Measurements from ENCODE around the gene LORICRIN. TPM values are rescaled to one million over a fixed set of nuclear protein-coding genes. Genes with fewer than 3 reads are reported as not detected.
A peak's percentile ranks its signal among the peaks of the same experiment; 100 is the strongest.
"Not testable (repeated sequence)": the region's sequence is repeated elsewhere in the genome, so short reads cannot be mapped to it uniquely, and the experiment has no call there.

LORICRIN gene
- total RNA-seq, 1 donor from 2014 or later = not detected

DNA sequence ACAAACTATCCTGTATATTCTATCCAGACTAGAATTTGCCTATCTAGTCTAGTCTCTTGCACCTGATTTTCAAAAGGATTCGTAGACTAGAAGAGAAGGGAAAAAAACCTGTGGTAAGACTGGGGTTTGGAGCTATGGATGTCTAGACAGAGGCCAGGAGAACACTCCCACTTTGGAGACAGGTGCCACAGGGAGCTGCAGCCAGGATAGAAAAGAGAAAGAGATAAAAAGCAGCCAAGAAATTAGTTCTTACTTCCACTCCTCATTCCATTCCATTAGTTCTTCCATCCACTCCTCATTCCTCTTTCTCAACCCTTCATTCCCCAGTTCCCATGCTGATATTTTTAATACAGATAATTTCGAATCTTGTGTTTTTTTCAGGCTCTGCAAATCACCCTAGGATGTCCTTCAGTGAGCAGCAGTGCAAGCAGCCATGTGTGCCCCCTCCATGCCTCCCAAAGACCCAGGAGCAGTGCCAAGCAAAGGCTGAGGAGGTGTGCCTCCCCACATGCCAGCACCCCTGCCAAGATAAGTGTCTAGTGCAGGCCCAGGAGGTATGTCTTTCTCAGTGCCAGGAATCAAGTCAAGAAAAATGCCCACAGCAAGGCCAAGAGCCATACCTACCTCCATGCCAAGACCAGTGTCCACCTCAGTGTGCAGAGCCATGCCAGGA, 41.6 kb upstream of the LORICRIN start:
- TF ChIP-seq, protein P1, sequence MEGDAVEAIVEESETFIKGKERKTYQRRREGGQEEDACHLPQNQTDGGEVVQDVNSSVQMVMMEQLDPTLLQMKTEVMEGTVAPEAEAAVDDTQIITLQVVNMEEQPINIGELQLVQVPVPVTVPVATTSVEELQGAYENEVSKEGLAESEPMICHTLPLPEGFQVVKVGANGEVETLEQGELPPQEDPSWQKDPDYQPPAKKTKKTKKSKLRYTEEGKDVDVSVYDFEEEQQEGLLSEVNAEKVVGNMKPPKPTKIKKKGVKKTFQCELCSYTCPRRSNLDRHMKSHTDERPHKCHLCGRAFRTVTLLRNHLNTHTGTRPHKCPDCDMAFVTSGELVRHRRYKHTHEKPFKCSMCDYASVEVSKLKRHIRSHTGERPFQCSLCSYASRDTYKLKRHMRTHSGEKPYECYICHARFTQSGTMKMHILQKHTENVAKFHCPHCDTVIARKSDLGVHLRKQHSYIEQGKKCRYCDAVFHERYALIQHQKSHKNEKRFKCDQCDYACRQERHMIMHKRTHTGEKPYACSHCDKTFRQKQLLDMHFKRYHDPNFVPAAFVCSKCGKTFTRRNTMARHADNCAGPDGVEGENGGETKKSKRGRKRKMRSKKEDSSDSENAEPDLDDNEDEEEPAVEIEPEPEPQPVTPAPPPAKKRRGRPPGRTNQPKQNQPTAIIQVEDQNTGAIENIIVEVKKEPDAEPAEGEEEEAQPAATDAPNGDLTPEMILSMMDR (IDR thresholded peaks at IDR 0.05; ENCODE audit: unreplicated experiment) = no peak
- no peaks in the 10 kb centered on the region for H3K36me3 Mint-ChIP-seq (ENCODE audit: low read depth, unreplicated experiment)
- H3K4me1 Mint-ChIP-seq (ENCODE audit: unreplicated experiment) = peaks cover 19% of the 10 kb centered on the region
- H3K27me3 Mint-ChIP-seq (ENCODE audit: unreplicated experiment) = peaks cover 9% of the 10 kb centered on the region
- no peaks in the 10 kb centered on the region for H3K9me3 Mint-ChIP-seq (ENCODE audit: unreplicated experiment)
- no peak for DNase-seq (ENCODE audit: low spot score)
- no peak overlapping the region for H3K4me3 Mint-ChIP-seq (ENCODE audit: unreplicated experiment)
- H3K27ac Mint-ChIP-seq (ENCODE audit: unreplicated experiment) = no peak overlapping the region

DNA sequence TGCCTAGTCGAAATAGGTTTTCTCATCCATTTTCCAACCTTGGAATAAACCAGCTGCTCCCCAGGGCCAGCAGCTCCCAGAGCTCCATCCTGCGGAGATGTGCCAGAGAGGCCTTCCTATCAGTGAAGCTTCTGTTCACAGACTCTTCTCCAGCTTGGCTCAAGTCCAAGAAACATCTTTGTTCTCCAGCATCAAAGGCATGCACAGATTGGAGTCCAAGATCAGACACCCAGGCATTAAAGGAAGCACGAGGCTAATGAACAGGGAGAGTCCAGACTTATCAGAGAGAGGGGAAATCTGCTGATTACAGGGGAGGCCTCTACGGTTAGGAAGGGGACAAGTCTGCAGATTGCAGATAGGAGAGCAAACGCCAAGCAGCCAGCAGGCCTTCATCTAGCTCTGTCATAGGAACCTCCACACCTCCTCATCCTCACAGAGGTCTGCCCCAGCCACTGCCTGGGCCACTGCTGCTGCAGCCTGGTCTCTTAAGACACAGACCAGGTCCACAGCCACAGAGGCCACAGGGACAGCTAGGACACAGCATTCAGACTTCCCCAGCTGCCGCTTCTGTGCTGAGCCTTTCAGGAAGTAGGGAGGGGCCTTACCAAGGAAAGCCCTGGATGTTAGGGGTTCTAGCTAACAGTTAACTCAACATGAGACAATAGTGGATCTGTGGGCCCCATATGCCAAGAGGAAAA, 38.7 kb upstream of the LORICRIN start:
- H3K4me3 Mint-ChIP-seq (ENCODE audit: unreplicated experiment) = no peak overlapping the region
- DNase-seq (ENCODE audit: low spot score) = no peak
- H3K27me3 Mint-ChIP-seq (ENCODE audit: unreplicated experiment) = peaks cover 9% of the 10 kb centered on the region
- TF ChIP-seq, protein P1 (IDR thresholded peaks at IDR 0.05; ENCODE audit: unreplicated experiment) = no peak
- H3K36me3 Mint-ChIP-seq (ENCODE audit: low read depth, unreplicated experiment) = no peaks in the 10 kb centered on the region
- no peak overlapping the region for H3K27ac Mint-ChIP-seq (ENCODE audit: unreplicated experiment)
- H3K4me1 Mint-ChIP-seq (ENCODE audit: unreplicated experiment) = peaks cover 19% of the 10 kb centered on the region
- no peaks in the 10 kb centered on the region for H3K9me3 Mint-ChIP-seq (ENCODE audit: unreplicated experiment)

DNA sequence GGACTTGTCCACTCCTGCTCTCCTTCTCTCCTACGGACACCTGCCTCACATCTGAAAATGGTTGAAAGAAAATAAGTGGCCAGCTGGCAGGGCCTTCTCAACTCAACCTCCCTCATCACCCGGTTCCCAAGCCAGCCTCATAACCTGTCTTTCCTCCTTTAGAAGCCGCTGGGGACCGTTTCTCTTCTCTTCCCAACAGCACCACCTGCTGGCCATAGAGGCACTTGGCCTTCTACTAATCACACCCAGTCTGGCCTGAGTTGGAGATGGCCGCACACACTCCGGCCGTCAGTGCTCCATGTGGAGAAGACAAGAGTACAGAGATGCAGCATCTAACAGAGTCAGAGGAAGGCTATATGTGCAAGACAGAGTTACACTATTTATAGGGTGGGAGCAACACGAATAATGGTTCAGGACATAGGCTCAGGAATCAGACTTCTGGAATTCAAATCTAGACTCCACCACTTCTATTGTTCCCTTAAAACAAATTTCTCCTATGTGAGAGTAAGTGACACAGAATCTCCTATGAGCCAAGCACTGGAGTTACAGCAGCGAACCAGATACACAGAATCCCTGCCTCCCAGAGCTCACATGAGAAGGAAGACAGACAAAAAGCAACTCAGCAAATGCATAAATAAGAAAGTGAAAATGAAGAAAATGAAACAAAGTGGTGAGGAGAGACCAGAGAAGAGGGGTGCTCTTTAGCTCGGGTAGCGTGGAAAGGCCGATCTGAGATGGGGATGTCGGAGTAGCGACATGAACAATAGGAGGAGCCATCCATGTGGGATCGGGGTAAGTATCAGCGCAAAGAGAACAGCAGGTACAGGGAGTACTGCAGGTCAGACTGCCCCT, 36.2 kb upstream of the LORICRIN start:
- not testable (repeated sequence) for H3K9me3 Mint-ChIP-seq (ENCODE audit: unreplicated experiment); H3K4me3 Mint-ChIP-seq (ENCODE audit: unreplicated experiment); H3K27me3 Mint-ChIP-seq (ENCODE audit: unreplicated experiment); H3K27ac Mint-ChIP-seq (ENCODE audit: unreplicated experiment); H3K36me3 Mint-ChIP-seq (ENCODE audit: low read depth, unreplicated experiment)
- DNase-seq (ENCODE audit: low spot score) = peak; percentile 75
- TF ChIP-seq, protein P1 (IDR thresholded peaks at IDR 0.05; ENCODE audit: unreplicated experiment) = peak; percentile 76
- H3K4me1 Mint-ChIP-seq (ENCODE audit: unreplicated experiment) = peaks cover 19% of the 10 kb centered on the region

DNA sequence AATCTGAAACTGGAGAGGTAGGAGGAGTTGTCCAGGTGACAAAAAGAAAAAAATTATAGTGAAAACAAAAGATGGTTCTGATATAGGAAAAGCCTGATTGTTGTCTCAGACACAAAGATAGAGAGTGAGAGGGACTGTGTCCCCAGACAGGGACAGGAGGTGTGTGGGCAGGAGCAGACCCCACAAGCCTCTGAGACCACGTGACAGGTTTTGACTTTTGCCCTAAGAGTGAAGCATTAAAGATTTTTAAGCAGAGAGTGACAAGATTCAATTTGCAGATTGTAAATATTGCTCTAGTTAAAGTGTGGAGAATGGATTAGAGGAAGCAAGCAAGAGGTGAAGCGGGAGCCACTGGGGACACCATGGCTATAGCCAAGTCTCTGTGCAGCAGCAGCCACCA, 31.7 kb upstream of the LORICRIN start:
- TF ChIP-seq, protein P1 (IDR thresholded peaks at IDR 0.05; ENCODE audit: unreplicated experiment) = no peak
- Mint-ChIP-seq H3K27ac (ENCODE audit: unreplicated experiment) (no peak overlapping the region), H3K36me3 (ENCODE audit: low read depth, unreplicated experiment) (no peaks in the 10 kb centered on the region), H3K27me3 (ENCODE audit: unreplicated experiment) (peaks cover 7% of the 10 kb centered on the region), H3K4me1 (ENCODE audit: unreplicated experiment) (no peaks in the 10 kb centered on the region), H3K4me3 (ENCODE audit: unreplicated experiment) (no peak overlapping the region), H3K9me3 (ENCODE audit: unreplicated experiment) (no peaks in the 10 kb centered on the region)
- no peak for DNase-seq (ENCODE audit: low spot score)

Measured in endothelial cell (in vitro differentiated cells).